GM10266 (cell line): Measurements from ENCODE around the gene LMX1B.

ENCODE experiments used
- DNase-seq: peaks from one replicate; pipeline ENCODE4 v3.0.0; 2012; ENCODE audit errors: extremely low spot score
- CTCF ChIP-seq: IDR thresholded peaks from 2 replicates; pipeline ENCODE4 v1.5.1; 2012; ENCODE audit warnings: mild to moderate bottlenecking, low read depth; ENCODE audit not compliant: control insufficient read depth, insufficient read depth; ENCODE audit errors: missing control alignments

LMX1B gene

GRCh38 chr9:126700296-126700695, 86.6 kb downstream of the LMX1B start:
- DNase-seq = no peak
- no peak for TF ChIP-seq CTCF

GRCh38 chr9:126700903-126701812, 87.4 kb downstream of the LMX1B start:
- no peak for TF ChIP-seq CTCF
- DNase-seq = no peak

GRCh38 chr9:126701813-126702140, 88.0 kb downstream of the LMX1B start:
- DNase-seq = no peak
- no peak for TF ChIP-seq CTCF

- DNase-seq = no peak
- peak; percentile 64 for TF ChIP-seq CTCF
Observed at GRCh38 chr9:126702151-126703001, 88.6 kb downstream of the LMX1B start.

- no peak for TF ChIP-seq CTCF
- no peak for DNase-seq
Observed at GRCh38 chr9:126703002-126703865, 89.5 kb downstream of the LMX1B start.

GRCh38 chr9:126703866-126704156, 90.1 kb downstream of the LMX1B start:
- no peak for DNase-seq
- TF ChIP-seq CTCF = no peak
